IPS-11a (cell line): ENCODE measurements around the gene MEGF11.

Experiments
- H3K4me3 ChIP-seq: one replicate; pipeline ENCODE4 v1.5.1; 2013; ENCODE audit warnings: low read depth, low read length, control low read depth

MEGF11 gene

DNA sequence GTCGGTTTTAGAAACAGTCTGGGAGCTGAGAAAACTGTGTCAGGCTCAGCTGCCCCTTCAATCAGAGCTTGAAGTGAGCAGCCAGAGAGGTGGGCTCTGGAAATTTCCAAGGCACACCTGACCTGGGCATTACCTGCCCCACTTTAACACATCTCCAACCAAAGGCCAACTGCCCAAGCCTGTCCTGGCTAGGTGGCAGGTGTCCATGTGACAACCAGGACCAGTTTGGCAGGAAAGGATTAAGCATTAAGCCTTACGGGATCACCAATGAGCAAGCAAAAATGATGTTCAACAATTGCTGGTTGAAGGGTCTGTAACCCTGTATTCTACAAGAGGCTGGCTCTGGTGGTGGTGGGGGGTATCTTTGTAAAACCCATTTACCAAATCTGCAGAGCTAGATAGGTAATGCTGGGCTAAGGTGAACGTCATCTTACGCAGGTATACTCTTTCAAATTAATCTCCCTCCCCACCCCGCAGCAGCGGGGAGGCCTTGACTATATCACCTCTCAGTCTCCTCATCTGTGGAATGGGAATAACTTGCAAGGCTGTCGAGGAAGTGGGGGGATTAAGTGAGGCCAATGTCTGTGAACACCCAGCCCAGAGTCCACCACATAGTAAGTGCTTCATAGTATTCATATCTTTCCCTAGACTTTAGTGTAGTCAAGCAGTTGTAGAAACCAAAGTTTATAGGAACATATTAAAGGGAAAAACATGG lies 183.2 kb downstream of the MEGF11 start:
- no peak overlapping the region for H3K4me3 ChIP-seq

- H3K4me3 ChIP-seq, result no peak overlapping the region
Observed at GRCh38 chr15:66069751-66070150, 183.8 kb downstream of the MEGF11 start.

- no peak overlapping the region for H3K4me3 ChIP-seq
Observed at GRCh38 chr15:66068801-66069200, 184.7 kb downstream of the MEGF11 start.

DNA sequence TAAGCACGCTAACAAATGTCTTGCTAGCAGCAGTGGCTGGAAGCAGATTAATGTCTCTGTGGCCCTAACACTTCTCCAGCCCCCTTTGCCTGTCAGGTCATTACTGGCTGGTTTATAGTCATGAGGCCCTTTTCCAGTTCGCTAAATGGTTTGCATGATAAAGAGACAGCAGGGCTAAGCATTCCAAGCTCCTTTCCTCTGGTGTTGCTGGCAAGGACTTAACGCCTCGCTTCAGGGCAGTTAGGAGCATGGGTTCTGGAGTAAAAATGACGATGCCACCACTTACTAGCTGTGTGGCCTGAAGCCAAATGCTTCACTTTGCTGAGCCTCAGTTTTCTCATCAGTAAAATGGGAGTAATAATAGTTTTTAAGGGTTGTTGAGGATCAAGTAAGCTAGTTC lies 185.9 kb downstream of the MEGF11 start:
- H3K4me3 ChIP-seq, result no peak overlapping the region

- no peak overlapping the region for H3K4me3 ChIP-seq
Observed at GRCh38 chr15:66066481-66066880, 187.1 kb downstream of the MEGF11 start.

GRCh38 chr15:66066005-66066404 lies 187.5 kb downstream of the MEGF11 start:
- no peak overlapping the region for H3K4me3 ChIP-seq

GRCh38 chr15:66065325-66065724 lies 188.2 kb downstream of the MEGF11 start:
- H3K4me3 ChIP-seq, result no peak overlapping the region

GRCh38 chr15:66063147-66063546 lies 190.4 kb downstream of the MEGF11 start:
- no peak overlapping the region for H3K4me3 ChIP-seq

DNA sequence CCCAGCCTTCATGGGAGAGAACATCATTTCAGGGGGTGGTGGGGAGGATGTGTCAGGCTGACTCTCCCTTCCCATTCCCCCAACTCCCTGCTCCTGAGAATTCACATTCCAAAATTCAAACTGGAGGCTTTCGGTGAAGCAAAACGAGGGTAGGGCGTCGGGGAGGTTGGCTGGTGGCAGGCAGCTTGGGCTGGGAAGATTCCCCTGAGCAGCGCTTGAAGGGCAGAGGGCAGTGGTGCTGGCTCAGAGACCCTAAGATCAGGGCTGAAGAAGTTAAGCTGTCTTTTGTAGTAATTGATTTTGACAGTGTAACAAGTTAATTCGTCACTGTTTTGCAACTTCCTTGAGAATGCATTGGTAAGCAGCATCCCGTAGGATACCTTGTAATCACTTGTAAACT lies 196.5 kb downstream of the MEGF11 start:
- H3K4me3 ChIP-seq, result no peak overlapping the region

GRCh38 chr15:66053991-66054390 lies 199.6 kb downstream of the MEGF11 start:
- no peak overlapping the region for H3K4me3 ChIP-seq

DNA sequence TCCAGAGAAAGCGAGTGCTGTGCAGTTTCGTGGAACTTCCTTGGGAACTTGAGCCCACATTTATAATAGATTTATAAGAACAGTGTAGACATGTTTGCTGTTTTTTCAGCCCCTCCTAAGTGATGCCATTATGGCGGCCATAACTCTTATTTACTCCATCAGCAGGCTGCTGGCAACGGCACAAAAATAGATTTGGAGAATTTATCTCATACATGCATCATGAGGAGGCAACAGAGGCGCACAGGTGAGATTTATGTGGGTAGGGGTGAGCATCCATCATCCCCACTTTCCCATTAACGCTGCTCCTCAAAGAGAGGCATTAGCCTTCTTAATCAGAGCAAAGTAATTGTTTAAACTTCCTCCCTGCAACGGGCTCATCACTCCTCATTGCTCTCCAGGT lies 201.7 kb downstream of the MEGF11 start:
- no peak overlapping the region for H3K4me3 ChIP-seq

GRCh38 chr15:66050264-66050663 lies 203.3 kb downstream of the MEGF11 start:
- no peak overlapping the region for H3K4me3 ChIP-seq

GRCh38 chr15:66049353-66049752 lies 204.2 kb downstream of the MEGF11 start:
- no peak overlapping the region for H3K4me3 ChIP-seq

DNA sequence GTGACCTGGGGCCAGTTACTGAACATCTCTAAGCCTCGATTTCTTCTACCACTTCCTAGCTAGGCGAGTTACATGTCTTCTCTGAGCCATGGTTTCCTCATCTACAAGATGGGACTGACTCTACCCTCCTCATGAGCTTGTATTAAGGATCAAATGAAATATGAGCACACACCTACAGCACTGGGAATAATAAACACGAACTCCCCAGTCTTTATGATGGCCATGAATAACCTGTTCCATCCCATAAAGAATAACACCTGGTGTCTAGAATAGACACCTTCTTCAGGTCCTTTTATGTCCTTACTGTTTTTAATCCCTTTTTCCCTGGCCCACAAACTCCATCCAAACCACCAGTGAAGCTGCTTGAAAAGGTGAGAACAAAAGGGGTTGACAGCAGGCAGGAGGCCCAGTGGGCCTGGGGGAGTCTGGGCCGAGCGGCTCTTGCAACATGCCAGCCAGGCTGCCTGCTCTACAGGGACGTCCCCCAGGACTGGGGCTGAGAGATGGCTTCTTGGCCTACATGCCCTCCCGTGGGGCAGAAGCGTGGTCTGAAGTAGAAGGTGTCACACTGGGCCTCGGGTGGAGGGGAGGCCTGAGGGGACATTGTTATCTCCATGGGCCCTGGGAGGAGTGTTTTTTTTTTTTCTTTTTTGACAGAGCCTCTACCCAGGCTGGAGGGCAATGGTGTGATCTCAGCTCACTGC lies 206.1 kb downstream of the MEGF11 start:
- no peak overlapping the region for H3K4me3 ChIP-seq

- no peak overlapping the region for H3K4me3 ChIP-seq
Observed at GRCh38 chr15:66046751-66047150, 206.8 kb downstream of the MEGF11 start.

DNA sequence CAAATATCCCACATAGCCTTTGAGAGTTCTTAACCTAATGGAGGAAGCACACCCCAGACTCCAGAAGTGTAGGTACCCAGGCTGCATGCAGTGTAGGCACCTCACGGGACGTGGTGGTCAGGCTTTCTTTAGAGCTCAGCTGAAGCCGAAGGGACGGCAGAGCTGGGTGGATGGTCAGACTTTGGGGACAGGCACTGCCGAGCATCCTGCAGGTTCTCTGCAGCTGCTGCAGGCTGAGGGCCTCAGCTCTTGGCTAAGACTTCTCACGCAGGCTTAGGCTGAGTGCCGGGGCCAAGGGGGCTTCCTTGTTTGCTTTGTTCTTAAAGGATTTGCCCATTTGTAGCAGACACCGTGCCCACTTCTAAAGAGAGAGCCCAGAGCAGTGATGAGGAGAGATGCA lies 207.2 kb downstream of the MEGF11 start:
- no peak overlapping the region for H3K4me3 ChIP-seq

DNA sequence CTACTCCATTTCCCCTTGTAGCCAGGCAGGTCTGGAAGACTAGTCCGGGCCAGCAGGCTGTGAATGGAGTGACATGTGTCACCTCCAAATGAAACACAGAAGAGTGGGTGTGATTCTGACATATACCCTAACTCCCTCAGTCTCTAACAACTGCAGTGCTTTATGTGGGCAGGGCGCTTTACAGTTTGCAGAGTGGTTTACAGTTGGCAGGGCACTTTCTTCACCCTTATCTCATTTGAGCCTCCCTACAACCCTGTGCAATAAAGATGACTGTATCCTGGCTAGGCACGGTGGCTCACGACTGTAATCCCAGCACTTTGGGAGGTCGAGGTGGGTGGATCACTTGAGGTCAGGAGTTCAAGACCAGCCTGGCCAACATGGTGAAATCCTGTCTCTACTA lies 208.0 kb downstream of the MEGF11 start:
- no peak overlapping the region for H3K4me3 ChIP-seq

GRCh38 chr15:66044837-66045236 lies 208.7 kb downstream of the MEGF11 start:
- H3K4me3 ChIP-seq, result no peak overlapping the region

- H3K4me3 ChIP-seq, result no peak overlapping the region
Observed at GRCh38 chr15:66043264-66043663, 210.3 kb downstream of the MEGF11 start.

DNA sequence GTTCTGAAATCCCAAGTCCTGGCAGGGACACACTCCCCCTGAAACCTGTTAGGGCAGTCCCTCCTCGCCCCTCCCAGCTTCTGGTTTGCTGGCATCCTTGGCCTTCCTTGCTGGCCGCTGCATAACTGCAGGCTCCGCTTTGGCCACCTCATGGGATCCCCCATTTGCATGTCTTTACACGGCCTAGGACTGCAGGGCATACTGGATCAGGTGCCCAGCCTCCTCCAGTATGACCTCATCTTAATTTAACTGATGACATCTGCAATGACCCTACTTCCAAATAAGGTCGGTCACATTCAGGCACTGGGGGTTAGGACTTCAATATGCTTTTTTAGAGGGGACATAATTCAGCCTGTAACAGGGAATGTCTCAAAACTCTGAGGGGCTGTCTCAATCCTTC lies 210.9 kb downstream of the MEGF11 start:
- no peak overlapping the region for H3K4me3 ChIP-seq

GRCh38 chr15:66041276-66041675 lies 212.3 kb downstream of the MEGF11 start:
- no peak overlapping the region for H3K4me3 ChIP-seq

GRCh38 chr15:66040211-66040892 lies 213.2 kb downstream of the MEGF11 start:
- no peak overlapping the region for H3K4me3 ChIP-seq
